Muscle of back (tissue), 10 donors: ENCODE results near the gene PRIMPOL. TPM values are rescaled to one million over a fixed set of nuclear protein-coding genes. Genes with fewer than 3 reads are reported as not detected.

Experiments
- polyA plus RNA-seq, 10 donors: library from polyadenylated mRNA; unstranded; fragments of 120-200 nt; gene quantifications; one replicate each; pipeline ENCODE4 v1.2.1, GENCODE V29; 2013; ENCODE audit not compliant: insufficient read length in 10 of 10

The PRIMPOL gene
- polyA plus RNA-seq, 10 donors, result 19.7 to 46.4 (median 26.8) TPM

Other genes starting within 250 kb of the PRIMPOL start
- 10 to 100 TPM; 15.4 to 19.8 (median 18.5) TPM for gene IRF2, start 175.2 kb upstream of the PRIMPOL start, polyA plus RNA-seq
- gene CASP3, start 291 bp upstream of the PRIMPOL start, polyA plus RNA-seq, result 10 to 100 TPM; 36.8 to 52.6 (median 41.9) TPM
- gene CENPU, start 84.4 kb downstream of the PRIMPOL start, polyA plus RNA-seq, result 10 to 100 TPM; 13.9 to 34.7 (median 24.3) TPM
- 10 to 100 TPM; 39.5 to 55.4 (median 47.4) TPM for gene ACSL1, start 176.2 kb downstream of the PRIMPOL start, polyA plus RNA-seq